ENCODE results near the gene KLHDC10. TPM values are rescaled to one million over a fixed set of nuclear protein-coding genes. Genes with fewer than 3 reads are reported as not detected.
A peak's percentile ranks its signal among the peaks of the same experiment; 100 is the strongest.

The KLHDC10 gene
- total and polyA plus RNA-seq, 2 of the 13 experiments (the other 11 are each of a cell fraction or from before 2014, with no cell fraction given) = 11.9 to 21.6 TPM

DNA sequence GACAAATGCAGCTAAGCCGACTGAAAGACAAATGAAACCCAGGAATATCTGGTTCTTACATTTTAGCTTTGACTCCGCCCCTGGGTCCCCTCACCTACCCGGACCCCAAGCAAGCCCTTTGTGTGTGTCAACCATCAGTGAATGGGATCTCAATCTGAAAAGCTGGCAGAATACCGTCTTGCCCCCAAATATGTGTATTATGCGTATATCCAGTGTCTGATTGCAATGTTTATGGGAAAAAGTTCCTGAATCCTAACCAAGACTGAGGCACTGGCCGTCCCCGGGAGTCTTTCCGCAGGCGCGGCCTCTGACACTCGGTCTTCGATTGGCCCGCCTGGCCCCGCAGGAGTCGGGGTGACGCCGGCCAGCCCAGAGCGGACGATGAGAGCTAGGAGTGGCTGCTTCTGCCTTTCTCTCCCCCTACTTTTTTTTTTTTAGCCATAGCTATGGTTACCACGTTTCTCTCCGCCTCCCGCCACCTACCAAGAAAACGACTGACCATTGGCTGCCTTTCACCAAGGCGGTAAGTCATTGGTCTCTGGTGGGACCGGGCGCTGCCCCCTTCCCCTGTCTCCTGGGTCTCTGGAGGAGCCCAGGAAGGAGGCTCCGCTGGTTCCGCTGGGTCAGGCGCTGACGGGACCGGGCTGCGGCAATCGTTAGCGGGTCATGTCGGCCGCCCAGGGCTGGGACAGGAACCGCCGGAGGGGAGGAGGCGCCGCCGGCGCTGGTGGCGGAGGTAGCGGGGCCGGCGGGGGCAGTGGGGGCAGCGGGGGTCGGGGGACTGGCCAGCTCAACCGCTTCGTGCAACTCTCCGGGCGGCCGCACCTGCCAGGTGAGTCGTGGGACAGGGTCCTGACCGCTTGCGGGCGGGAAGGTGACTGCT lies at the start of gene KLHDC10 (continued):
- TF ChIP-seq MNT (IDR thresholded peaks at IDR 0.05) (peak; percentile 48; the same call in 1 of the 2 replicates), KDM1A (CRISPR knock-in tag; IDR thresholded peaks at IDR 0.05) (no peak), PHB2 (IDR thresholded peaks at IDR 0.05; ENCODE audit: partially characterized antibody) (no peak), ZBTB20 (CRISPR knock-in tag; IDR thresholded peaks at IDR 0.05; ENCODE audit: borderline replicate concordance, low read depth) (peak; percentile 52), SAP130 (CRISPR knock-in tag; IDR thresholded peaks at IDR 0.05; ENCODE audit: low read depth) (peak; percentile 93), KAT2B (IDR thresholded peaks at IDR 0.05; ENCODE audit: borderline replicate concordance, low read depth, low read length) (no peak), RARG (CRISPR knock-in tag; IDR thresholded peaks at IDR 0.05; ENCODE audit: low read depth) (no peak), HOXA3 (CRISPR knock-in tag; IDR thresholded peaks at IDR 0.05) (peak; percentile 80), SYNCRIP (IDR thresholded peaks at IDR 0.05; ENCODE audit: insufficient read depth, low read depth, low read length) (no peak), ZXDC (CRISPR knock-in tag; IDR thresholded peaks at IDR 0.05) (no peak), SALL1 (CRISPR knock-in tag; IDR thresholded peaks at IDR 0.05) (peak; percentile 90), ZFP41 (CRISPR knock-in tag; IDR thresholded peaks at IDR 0.05; ENCODE audit: borderline replicate concordance) (no peak; the same call in 1 of the 2 replicates), NAIF1 (CRISPR knock-in tag; IDR thresholded peaks at IDR 0.05; ENCODE audit: borderline replicate concordance) (0 out of 2 replicates have a peak, but pooled peaks have one; percentile 52), TRIM22 (IDR thresholded peaks at IDR 0.05) (no peak), PRMT3 (CRISPR knock-in tag; IDR thresholded peaks at IDR 0.05; ENCODE audit: borderline replicate concordance, low read depth) (no peak), MZF1 (CRISPR knock-in tag; IDR thresholded peaks at IDR 0.05; ENCODE audit: borderline replicate concordance) (no peak), HOXA5 (CRISPR knock-in tag; IDR thresholded peaks at IDR 0.05) (peak; percentile 73; the same call in 1 of the 2 replicates), ZNF382 (CRISPR knock-in tag; IDR thresholded peaks at IDR 0.05; ENCODE audit: borderline replicate concordance) (no peak), ZNF562 (CRISPR knock-in tag; IDR thresholded peaks at IDR 0.05; ENCODE audit: borderline replicate concordance) (no peak), ZNF260 (CRISPR knock-in tag; IDR thresholded peaks at IDR 0.05; ENCODE audit: borderline replicate concordance, low read depth) (no peak), HDAC1 (CRISPR knock-in tag; IDR thresholded peaks at IDR 0.05) (peak; percentile 81), PLRG1 (conservative IDR thresholded peaks at IDR 0.05) (no peak)
